Measurements from ENCODE around the gene GNG4.
A peak's percentile ranks its signal among the peaks of the same experiment; 100 is the strongest.
"Not testable (repeated sequence)": the region's sequence is repeated elsewhere in the genome, so short reads cannot be mapped to it uniquely, and the experiment has no call there.

The GNG4 gene

GRCh38 chr1:235648954-235649367 is 623 bp downstream of the GNG4 start:
- DNase-seq, result no peak

- DNase-seq, result no peak
Measured at GRCh38 chr1:235648407-235648907, 1.1 kb downstream of the GNG4 start.

- not testable (repeated sequence) for DNase-seq
Measured at GRCh38 chr1:235647537-235647936, 2.0 kb downstream of the GNG4 start.

- DNase-seq, result no peak
Measured at GRCh38 chr1:235646463-235646862, 3.1 kb downstream of the GNG4 start.

- DNase-seq, result no peak
Measured at GRCh38 chr1:235644693-235645305, 4.8 kb downstream of the GNG4 start.

- no peak for DNase-seq
Measured at GRCh38 chr1:235643837-235644692, 5.5 kb downstream of the GNG4 start.

DNA sequence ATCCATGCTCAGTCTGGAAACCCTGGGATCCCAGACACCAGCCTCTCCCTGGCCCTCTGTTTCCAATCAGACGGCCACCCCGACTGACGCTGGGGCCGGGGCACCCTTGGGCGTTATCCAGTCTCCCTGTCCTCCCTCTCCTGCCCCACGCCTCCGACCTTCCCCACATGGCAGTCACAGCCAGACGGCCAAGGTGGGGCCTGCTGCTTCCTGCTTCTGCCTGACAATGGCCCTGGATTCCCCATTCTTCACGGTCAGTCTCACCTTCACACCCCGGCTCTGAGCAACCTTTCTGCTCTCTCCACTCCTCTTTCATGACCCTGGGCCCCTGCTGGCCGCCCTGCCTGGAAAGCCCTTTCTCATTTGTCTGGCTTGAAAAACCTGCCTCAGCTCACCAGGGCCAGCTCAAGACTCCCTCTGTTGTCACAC is 6.6 kb downstream of the GNG4 start:
- no peak for DNase-seq

GRCh38 chr1:235642011-235642942 is 7.3 kb downstream of the GNG4 start:
- DNase-seq, result peak; percentile 31

GRCh38 chr1:235640580-235640979 is 9.0 kb downstream of the GNG4 start:
- no peak for DNase-seq

DNA sequence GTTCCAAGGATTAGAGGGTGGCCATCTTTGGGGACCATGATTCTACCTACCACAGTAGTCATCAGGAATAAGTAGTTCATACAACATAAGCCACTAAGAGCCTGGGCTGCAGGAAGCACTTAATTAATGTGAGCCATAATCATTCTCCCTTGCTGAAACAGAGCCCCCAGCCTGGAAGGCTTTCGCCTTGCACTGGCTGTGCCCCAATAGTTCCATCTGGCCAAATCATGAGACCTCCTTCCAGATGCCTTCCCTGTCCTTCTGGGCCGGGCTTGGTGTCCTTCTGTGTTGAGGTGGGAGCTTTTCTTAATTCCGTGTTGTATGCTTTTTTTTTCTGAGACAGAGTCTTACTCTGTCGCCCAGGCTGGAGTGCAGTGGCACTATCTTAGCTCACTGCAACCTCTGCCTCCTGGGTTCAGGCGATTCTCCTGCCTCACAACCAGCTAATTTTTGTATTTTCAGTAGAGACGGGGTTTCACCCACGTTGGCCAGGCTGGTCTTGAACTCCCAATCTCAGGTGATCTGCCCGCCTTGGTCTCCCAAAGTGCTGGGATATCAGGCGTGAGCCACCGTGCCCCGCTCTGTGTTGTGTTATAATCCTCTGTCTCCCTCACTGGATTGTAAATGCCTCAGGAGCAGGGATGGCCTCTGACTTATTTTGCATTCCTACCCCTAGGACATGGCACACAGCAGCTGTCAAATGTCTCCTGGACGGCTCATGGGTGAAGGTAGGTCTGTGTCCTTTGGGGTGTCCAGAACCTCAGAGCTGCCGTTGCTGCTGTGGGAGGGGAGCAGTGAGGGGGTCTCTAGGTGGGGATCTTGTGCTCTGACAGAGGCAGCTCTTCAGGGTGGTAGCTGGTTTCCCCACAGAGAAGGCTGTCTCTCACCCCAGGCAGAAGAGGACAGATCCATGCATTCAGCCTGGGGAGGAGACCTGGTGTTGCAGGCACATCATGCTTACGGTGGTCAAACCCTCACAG is 10.1 kb downstream of the GNG4 start:
- DNase-seq, result no peak

- DNase-seq, result not testable (repeated sequence)
Measured at GRCh38 chr1:235638612-235639011, 11.0 kb downstream of the GNG4 start.

DNA sequence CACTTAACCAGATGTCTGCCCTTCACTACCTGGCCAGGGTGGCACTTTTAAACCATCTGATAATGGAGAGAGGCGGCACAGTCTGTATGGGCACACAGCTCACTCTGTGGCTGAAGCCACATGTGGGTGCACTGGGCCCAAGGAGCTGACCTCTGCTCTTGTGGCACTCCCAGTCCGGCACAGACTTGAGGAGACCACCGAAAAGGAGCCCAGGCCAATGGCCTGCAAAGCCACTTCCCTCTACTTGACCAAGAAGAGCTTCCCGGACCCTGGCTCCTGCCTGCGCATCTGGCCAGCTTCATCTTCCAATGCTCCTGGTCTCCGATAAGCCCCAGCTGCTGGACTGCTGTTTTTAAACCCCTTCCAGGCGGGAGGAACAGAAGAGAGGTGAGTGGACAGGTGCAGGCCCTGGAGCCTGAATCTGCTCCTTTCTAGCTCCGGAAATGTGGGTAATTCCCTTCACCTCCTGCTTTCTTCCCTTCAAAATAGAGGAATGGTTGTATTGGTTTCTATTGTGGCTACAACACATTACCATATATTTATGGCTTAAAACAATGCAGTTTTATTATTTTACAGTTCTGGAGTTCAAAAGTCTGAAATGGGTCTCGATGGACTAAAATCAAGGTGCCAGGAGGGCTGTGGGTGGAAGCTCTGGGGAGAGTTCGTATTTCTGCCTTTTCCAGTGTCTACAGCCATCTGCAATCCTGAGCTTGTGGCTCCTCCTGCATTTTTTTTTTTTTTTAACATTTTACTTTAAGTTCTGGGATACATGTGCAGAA is 11.6 kb downstream of the GNG4 start:
- DNase-seq, result no peak

DNA sequence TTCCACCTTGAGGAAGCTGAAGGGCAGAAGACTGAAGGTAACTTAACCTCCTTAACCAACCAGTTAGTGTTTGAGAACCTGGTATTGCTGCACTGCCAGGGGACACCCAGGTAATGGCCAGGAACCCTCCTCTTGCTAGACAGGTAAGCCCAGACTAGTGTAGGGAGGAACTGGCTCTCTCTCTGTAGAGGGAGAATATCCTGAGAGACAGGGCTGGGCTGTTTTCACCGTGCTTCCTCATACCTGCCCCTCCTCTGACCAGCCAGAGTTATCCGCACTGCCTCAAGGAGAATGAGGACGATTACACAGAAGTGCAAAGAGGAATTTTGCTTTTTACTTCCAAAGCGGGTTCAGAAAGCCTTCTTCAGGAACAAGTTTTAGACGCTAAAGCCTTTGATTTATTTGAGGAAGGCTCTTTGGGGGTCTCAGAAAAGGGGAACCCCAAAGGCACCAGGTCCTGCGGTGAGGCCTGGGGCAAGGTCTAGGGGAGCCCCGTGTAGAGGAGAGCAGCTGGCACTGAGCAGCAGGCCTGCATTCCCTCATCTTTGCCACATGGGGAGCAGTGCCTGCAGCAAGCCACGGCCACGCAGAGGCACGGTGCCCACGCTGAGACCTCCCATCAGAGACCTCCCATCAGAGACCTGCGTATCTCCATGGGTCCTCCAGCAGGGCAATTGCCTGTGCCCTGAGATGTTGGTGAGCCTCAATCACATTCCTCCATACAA is 13.5 kb downstream of the GNG4 start:
- DNase-seq, result no peak

DNA sequence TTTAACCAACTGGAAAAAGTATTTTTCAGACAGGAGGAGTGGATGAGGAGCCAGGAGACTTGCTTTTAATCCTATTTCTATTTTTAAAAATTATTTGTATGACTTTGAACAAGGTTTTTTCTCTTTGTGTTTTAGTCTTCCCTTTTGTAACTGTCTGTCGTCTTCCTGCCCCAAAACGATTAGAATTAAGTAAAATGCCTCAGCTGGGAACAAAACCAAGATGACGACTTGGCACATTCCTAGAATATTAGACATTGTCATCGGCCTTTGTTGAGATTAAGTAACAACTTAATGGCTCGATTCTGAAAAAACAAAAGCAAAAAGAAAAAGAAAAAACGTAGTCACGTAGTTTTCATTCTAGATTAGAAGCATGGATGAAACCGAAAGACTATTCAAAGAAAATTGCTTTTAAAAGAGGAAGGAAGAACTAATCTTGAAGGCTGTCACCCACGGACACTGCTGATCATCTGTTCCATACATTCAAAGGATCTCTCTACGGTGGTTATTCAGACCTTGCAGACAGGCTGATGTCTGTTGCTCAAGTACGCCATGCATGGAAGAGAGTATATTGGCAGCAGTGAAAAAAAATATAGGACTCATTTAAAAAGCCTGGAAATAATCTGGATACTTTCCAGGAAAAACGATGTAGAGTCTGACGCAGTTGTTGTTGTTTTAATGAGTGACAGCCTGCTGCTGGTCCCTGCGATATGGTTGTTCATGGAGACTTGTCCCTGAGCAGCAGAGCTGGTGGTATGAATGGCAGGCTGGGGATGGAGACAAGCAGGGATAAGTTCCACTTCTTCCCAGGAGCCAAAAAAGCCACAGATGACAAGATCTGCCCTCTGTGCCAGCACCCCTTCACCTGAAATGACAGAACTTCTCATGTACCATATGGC is 16.8 kb downstream of the GNG4 start:
- peak; percentile 91 for DNase-seq

GRCh38 chr1:235631816-235632215 is 17.8 kb downstream of the GNG4 start:
- DNase-seq, result no peak

GRCh38 chr1:235628316-235629005 is 21.1 kb downstream of the GNG4 start:
- no peak for DNase-seq

- no peak for DNase-seq
Measured at GRCh38 chr1:235625831-235626230, 23.8 kb downstream of the GNG4 start.

GRCh38 chr1:235625340-235625739 is 24.2 kb downstream of the GNG4 start:
- no peak for DNase-seq

Measured in MV-4-11 (cell line).